Measurements from ENCODE around the gene SFXN2.

SFXN2 gene

GRCh38 chr10:102791754-102792395 is 77.4 kb downstream of the SFXN2 start:
- ChIA-PET CTCF (no interaction called here), POLR2A (no interaction called here)
- no peak for DNase-seq (ENCODE audit: low read depth, low spot score)
- TF ChIP-seq CTCF (IDR thresholded peaks at IDR 0.05; ENCODE audit: insufficient read depth, low read length, missing control alignments), result no peak
- no peak overlapping the region for H3K4me3 ChIP-seq (ENCODE audit: low read depth, low read length)
